HG03045 (cell line): ENCODE results near the gene SYCE3.
"Not testable (repeated sequence)": the region's sequence is repeated elsewhere in the genome, so short reads cannot be mapped to it uniquely, and the experiment has no call there.

Source experiments
- ATAC-seq: cut with Tn5 transposase; IDR thresholded peaks from one replicate; pipeline ENCODE4 v1.9.1; 2021; ENCODE audit warnings: mild to moderate bottlenecking, moderate library complexity; ENCODE audit not compliant: unreplicated experiment

SYCE3 gene, protein sequence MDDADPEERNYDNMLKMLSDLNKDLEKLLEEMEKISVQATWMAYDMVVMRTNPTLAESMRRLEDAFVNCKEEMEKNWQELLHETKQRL

DNA sequence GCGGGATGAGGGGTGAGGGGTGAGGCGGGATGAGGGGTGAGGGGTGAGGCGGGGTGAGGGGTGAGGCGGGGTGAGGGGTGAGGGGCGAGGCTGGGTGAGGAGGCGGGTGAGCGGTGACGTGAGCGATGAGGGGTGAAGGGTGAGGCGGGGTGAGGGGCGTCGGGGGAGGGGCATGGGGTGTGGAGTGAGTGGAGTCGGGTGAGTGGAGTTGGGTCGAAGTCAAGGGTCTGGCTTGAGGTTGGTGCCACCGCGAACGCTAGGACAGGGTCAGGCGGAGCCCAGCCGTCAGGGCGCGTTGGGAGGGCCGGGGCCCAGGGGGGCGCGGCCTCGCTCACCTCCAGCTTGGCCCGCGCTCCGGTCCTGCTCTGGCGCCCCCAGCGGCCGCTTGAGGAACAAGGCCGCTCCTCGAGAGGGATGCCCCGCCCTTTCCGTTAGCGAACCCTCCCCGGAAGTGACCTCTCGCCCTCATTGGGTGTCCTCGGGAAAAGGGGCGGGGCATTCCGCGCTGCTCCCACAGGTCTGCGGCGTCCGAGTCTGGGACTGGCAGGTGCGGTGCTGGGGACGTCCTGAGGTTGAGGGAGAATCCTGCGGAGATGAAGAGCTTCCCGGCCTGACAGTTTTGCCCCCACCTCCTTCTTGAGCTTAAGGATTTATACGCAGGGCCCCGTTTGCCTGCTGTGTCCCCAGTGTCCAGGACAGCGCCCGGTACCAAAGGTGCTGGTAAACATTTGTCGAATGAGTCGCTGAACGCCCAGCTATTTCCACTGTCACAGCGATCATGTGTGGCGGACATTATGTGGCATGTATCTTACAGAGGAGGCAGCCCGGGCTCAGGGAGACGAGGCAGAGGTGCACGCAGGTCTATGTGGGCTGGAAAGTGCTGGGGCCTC lies at the start of gene SYCE3:
Gene SYCE3 (minus strand): TSS at position 397 of the 890 bp plus-strand sequence. CDS start 6,514 bp downstream, outside the sequence.
- peak; percentile 86 for ATAC-seq

DNA sequence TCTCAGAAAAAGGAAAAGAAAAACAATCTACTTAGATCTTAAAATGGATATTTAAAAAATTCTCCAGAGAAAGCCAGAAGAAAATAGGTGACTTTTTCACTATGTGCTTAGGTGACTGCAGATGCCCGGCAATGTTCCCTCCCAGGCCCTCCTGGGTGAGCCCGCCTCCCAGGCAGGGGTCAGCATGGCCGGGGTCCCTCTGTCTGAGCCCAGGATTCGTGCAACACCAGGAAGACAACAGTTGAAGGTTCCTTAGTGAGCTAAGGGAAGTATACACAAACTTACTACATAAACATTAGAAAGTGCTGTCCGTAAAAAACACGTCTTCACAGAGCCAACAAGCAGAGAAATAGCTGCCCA lies 49.4 kb upstream of the SYCE3 start:
- ATAC-seq = no peak

DNA sequence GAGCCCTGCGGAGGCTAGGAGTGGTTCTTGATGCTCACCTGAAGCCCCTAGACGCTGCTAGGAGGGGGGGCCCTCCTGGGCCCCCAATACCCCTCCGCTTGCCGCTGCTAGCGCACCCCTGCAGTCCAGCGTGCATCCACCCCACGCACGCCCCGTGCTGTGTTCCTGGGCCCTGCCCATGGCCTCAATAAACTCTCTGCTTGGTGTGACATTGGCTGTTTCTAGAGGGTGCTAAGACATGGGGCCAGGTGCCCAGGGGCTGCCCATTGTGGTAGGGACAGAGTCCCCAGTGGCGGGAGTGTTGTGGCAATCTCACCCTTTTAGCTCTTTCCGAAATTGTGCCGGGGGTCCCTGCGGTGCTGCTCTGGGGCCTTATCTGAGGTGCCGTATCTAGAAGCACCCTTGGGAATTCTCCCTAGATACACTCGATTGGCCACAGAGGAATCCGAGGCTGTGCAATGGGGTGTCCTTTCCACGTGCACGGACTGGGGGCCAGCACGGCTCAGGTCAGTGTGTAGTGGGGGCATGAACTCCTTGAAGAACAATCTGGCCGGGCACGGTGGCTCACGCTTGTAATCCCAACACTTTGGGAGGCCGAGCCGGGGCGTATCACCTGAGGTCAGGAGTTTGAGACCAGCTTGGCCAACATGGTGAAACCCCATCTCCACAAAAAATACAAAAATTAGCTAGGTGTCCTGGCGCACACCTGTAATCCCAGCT lies 48.8 kb upstream of the SYCE3 start:
- no peak for ATAC-seq

DNA sequence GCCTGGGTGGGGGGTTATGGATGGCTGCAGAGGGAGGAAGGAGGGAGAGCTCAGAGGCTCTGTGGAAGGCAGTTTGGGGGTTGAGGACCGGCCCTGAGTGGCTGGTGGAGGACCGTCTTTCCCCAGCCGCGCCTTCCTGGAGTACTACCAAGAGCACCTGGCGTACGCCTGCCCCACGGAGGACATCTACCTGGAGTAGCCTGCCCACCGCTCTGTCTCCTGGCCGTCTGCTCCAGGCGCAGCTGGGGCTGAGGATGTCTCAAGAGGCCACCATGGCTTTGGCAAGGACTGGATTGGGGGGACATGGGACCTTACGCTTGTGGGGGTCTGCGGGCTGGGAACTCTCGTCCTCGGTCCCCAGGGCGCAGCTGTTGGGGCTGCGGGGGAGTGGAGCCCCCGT lies 47.9 kb upstream of the SYCE3 start:
- ATAC-seq = no peak

DNA sequence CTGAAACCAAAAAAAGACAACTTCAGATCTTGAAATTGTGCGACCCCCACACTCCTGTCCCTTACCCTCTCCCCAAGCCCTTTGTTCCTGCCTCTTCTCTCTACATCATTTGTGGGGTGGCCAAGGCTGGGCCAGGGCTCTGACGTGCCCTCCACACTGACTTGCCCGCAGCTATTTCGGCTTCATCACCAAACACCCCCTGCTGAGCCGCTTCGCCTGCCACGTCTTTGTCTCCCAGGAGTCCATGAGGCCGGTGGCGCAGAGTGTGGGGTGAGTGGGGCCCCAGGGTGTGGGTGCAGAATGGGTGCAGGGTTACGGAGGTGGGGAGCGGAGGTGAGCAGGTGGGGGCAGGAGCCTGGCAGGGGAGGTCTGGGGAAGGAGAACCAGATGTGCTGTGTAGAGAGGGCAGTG lies 47.3 kb upstream of the SYCE3 start:
- ATAC-seq = no peak

DNA sequence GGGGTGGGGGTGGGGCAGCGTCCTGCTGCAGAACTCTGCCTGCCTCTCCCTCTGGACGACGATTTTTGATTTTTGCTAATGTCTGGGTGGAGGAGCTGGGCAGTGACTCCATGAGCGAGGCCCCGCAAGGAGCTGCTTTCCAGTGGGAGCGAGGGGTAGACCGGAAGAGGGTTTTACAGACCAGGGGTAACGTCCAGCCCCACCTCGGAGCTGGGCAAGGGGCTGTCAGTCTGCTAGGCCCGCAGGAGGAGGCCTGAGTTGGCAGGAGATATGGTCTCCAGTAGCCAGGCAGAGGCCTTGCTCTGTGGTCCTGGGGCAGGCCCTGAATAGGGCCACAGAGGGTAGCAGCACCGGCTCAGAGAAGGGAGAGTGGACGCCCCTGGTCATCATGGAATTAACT lies 46.9 kb upstream of the SYCE3 start:
- no peak for ATAC-seq

DNA sequence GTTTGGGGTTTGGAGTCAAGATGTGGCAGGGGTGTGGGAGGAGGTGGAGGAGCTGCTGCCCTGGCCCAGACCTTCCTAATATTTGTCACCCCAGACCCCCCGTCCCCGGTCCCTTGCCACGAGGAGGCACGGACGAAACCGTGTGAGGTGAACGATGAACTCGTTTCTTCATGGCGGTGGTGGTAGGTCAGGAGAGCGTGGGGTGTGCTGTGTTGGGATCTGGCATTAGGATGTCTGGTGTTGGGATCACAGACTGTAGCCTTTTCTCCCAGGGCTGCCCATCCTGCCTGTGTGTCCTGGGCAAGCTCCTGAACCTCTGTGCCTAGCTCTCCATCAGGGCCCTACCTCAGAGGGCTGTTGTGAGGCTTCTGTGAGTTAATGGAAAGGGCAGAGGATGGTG lies 46.3 kb upstream of the SYCE3 start:
- no peak for ATAC-seq

DNA sequence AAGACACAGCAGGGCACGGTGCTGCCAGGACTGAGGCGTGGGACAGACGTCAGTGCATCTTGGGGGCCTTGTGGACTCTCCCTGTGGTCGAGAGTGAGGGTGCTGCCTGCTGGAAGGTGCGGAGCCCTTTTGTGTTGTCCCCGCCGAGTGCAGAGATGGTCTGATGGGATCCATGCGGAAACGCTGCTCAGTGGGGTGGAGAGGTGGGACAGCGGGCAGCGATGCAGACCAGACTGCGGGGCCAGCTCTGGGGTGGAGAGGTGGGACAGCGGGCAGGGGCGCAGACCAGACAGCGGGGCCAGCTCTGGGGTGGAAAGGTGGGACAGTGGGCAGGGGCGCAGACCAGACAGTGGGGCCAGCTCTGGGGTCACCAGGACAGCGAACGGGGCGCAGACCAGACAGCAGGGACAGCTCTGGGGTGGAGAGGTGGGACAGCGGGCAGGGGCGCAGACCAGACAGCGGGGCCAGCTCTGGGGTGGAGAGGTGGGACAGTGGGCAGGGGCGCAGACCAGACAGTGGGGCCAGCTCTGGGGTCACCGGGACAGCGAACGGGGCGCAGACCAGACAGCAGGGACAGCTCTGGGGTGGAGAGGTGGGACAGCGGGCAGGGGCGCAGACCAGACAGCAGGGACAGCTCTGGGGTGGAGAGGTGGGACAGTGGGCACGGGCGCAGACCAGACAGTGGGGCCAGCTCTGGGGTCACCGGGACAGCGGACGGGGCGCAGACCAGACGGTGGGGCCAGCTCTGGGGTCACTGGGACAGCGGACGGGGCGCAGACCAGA lies 45.5 kb upstream of the SYCE3 start:
- not testable (repeated sequence) for ATAC-seq

DNA sequence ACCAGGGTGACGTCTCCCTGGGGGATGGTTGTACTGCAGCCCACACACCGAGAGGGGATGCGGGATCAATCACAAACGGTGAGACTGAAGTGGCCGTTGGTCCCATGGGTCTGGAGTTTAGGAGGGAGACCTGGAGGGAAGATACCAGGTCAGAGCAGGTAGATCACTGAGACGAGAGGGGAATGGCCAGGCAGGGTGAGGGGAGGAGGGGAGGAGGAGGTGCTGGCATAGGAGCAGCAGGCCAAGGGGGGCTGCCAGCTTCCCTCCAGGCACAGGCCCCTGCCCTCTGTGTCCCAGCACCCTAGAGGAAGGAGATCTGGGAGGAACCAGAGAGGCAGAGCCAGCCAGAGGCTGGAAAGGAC lies 44.9 kb upstream of the SYCE3 start:
- no peak for ATAC-seq

DNA sequence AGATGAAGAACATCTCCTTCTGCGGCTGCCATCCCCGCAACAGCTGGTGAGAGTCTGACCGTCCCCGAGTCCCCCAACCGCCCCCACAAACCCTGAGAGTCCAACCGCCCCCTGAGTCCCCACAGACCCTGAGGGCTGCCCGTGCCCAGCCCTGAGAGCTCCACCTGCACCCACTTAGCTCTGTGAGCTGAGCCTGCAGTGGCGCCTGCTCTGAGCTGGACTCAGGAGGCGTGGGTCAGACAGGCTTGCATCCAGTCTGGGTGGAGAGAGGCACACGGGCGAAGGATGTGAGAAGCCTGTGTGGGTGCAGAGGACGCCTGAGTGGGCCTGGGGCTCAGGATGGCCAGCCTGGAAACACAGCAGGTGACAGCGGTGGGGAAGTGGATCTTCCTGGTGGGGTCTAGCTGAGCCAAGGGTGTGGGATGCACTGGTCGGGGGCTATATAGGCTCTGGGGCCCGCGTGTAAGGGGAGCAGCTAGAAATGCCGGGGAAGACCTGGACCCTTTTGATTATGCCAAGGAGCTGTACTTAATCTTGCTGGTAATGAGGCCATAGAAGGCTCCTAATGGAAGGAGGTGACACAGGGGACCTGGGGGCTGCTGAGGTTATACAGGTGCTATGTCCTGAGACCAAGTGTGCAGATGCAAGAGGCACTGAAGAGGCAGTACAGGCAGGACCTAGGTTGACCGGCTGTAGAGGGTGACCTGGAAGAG lies 44.4 kb upstream of the SYCE3 start:
- no peak for ATAC-seq

DNA sequence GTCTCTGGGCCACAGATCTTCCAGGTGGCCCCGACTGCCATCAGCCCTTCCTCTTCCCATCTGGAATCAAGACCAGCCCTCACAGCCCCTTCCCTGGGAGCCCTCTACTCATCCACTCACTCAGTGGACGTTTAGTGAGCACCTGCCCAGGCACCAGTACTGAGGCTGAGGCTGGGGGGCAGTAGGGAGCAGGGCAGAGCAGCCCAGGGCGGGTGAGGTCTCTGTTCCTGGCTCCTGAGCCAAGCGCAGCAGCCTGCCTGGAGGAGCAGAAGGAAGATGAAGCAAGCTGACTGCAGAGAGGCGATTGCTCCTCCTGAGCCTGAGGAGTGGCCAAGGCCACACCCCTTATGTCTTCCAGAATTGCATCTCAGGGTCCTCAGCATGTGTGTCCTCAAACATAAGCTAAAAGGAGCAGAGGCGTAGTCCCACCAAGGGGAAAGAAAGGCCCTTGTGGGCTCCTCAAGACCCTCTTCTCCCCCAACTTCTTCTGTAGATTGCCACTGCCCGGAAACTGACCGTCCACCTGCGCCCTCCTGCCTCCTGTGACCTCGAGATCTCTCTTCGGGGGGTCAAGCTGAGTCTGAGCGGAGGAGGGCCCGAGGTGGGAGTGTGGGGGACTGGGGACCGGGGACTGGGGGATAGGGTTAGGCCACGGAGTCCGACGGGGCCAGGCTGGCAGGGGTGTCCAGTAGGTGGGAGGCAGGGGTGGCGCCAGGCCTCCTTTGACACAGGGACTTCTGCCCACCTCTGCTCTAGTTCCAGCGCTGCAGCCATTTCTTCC lies 43.6 kb upstream of the SYCE3 start:
- ATAC-seq = no peak

DNA sequence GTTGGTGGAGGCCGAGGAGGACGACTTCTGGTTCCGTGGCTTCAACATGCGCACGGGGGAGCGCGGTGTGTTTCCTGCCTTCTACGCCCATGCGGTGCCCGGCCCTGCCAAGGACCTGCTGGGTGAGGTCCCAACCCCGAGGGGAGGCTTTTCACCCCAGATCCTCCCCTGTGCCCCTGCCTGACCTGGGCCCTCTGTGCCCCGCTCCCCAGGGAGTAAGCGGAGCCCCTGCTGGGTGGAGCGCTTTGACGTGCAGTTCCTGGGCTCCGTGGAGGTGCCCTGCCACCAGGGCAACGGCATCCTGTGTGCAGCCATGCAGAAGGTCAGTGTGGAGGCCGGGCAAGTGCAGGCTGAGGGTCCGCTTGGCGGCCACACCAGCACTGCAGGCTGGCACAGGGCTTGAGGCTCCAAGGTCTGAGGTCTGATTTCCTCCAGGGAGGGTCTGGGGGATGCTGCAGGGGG lies 42.9 kb upstream of the SYCE3 start:
- no peak for ATAC-seq

DNA sequence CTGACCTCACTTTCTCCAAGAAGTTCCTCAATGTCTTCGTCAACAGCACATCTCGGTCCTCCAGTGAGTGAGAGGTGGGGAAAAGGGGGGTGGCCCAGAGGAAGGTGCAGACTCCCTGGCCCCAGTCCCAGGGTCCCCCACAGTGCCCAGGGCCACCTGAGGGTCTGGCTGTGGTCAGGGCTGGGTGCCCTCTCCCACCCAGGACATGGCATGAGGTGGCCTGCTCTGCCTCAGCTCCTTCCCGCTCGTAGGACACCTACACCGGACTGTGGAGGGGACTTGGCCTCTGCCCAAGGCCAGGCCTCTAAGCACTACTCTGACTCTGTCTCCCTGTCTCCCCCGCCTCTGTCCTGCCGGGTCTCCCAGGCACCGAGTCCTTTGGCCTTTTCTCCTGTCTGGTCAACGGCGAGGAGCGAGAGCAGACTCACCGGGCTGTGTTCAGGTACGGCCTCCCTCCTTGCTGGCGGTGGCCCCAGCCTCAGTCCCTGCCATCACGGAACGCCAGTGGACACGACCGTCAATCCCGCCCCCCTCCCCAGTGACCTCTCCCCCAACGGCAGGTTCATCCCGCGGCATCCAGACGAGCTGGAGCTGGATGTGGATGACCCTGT lies 42.4 kb upstream of the SYCE3 start:
- ATAC-seq = no peak

DNA sequence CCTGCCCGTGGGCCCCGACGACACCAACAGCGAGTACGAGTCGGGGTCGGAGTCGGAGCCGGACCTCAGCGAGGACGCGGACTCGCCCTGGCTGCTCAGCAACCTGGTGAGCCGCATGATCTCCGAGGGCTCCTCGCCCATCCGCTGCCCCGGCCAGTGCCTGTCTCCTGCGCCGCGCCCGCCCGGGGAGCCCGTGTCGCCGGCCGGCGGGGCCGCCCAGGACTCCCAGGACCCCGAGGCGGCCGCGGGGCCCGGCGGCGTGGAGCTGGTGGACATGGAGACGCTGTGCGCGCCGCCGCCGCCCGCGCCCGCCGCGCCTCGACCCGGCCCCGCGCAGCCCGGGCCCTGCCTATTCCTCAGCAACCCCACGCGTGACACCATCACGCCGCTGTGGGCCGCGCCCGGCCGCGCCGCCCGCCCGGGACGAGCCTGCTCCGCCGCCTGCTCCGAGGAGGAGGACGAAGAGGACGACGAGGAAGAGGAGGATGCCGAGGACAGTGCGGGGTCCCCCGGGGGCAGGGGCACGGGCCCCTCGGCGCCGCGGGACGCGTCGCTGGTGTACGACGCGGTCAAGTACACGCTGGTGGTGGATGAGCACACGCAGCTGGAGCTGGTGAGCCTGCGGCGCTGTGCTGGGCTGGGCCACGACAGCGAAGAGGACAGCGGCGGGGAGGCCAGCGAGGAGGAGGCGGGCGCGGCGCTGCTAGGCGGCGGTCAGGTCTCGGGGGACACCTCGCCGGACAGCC lies 41.7 kb upstream of the SYCE3 start:
- no peak for ATAC-seq

DNA sequence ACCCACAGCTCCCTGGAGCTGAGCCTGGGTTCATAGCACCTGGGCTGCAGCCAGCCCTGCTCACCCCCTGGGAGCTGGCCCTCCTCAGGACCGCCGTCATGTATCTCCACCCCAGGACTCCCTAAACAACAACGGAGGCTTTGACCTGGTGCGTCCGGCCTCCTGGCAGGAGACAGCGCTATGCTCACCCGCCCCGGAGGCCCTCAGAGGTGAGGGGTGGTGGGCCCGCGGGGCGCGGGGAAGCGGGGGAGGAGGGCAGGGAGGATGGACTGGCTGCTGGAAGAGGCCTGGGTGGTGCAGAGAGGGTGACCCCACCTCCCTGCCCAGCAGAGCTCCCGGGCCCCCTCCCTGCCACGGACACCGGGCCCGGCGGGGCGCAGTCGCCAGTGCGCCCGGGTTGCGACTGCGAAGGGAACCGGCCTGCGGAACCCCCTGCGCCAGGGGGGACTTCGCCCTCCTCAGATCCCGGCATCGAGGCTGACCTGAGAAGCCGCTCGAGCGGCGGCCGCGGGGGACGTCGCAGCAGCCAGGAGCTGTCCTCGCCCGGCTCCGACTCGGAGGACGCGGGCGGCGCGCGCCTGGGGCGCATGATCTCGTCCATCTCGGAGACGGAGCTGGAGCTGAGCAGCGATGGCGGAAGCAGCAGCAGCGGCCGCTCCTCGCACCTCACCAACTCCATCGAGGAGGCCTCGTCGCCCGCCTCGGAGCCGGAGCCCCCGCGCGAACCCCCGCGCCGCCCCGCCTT lies 41.0 kb upstream of the SYCE3 start:
- no peak for ATAC-seq

DNA sequence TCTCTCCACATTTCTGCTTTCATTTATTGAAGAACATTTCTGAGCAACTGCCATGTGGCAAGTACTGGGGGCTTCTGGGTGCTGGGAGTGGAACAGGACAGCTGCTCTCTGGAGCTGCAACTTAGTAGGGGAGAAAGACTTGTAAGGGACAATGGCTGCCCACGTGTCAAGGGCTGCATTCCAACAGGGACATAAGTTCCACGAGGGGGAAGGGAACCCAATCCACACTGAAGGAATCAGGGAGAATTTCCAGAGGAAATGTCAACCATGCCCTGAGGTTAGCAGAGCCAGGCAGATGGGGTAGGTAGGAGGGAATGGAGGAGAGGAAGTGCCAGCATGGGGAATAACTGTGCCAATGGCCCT lies 39.6 kb upstream of the SYCE3 start:
- ATAC-seq = no peak

DNA sequence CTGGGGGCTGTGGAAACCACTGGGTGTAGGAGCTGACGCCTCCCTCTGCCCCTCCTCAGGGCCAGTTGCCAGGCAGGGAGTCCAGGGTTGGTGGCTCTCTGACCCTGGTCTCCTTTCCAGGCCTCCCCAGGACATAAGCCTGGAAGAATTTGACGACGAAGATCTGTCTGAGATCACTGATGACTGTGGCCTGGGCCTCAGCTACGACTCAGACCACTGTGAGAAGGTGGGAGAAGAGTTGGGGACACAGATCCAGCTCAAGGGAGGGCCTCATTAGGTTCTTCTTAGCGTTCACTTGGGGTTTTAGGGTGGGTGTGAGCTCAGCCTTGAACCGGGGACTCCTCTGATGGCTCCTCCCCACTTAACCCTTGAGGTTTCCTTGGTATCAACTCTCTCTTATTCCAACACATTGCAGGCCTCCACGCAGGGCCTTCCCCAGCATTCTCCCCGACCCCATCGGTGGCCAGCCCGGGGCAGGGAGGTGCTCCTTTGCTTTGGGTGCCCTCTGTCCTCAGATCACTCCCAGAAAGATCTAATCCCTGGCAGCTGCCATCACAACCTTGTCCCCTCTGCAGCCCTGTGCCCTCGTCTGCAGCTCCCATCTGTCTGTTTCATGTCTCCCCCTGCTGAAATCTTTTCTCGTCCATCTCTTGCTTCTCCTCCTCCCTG lies 39.1 kb upstream of the SYCE3 start:
- no peak for ATAC-seq
